Stimulated activated CD8-positive, alpha-beta memory T cell treated with anti-CD3 and anti-CD28 coated beads, Interleukin-4, amount 100 ng/mL, for 24 hours (primary cell): Measurements from ENCODE around the gene ZNF892.
"Not testable (repeated sequence)": the region's sequence is repeated elsewhere in the genome, so short reads cannot be mapped to it uniquely, and the experiment has no call there.

ENCODE experiments used
- DNase-seq: peaks from one replicate; pipeline ENCODE4 v3.0.0-alpha.2; 2020; ENCODE audit warnings: low read depth

ZNF892 gene

DNA sequence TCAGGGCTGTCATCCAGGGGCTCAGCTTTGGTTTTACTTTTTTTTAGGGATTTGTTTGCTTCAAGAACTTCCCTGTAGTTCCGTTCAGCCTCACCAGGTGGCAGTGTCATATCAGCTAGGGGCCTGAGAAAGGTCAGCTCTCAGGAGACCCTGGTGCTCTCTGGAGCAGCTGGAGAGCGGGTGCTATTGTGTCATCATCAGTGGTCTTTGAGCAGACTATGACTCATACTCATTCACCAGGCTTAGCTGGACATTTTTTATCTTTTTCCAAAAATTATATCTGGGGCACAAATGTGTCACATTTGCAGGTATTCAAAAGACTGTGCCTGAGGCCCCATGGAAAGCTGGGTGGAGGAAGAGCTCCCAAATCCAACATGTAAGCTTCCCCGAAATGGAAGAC, 24.4 kb downstream of the ZNF892 start:
- DNase-seq: no peak

DNA sequence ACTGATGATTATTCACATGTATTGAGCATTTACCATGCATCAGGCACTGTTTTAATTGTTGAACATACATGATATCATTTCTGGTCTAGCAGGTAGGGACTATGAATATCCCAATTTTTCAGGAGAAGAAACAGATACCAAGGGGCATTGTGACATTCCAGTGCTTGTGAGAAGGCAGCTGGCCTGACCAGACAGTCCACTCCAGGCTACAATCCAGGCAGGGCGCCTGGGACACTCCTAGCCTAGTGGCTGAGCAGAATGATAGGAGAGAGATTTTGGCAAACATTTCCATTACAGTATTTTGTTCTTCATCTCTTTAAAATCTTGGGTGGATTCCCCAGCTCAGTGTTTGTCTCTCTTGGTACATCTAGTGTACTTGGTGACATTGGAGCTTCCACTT, 24.9 kb downstream of the ZNF892 start:
- no peak for DNase-seq

DNA sequence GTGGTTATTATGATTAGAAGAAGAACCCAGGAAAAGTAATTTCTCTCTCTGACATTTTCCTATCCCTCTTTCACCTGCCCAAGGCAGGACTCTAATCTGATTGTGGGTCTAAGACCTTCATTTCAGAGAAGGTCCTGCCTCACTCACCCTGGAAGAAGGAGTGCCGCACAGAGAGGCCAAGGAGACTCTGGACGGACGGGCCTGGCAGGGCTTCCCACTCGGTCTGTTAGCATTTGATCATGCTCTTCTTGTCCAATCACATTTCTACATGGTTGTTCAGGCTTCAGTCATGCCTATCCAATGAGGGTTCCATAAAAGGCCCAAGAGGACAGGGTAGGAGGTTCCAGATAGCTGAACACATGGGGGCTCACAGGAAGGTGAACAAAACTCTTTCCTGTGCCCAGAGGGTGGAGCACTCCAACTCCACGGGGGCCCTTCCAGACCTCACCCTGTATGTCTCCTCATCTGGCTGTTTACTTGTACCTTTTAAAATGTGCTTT, 27.0 kb downstream of the ZNF892 start:
- no peak for DNase-seq

DNA sequence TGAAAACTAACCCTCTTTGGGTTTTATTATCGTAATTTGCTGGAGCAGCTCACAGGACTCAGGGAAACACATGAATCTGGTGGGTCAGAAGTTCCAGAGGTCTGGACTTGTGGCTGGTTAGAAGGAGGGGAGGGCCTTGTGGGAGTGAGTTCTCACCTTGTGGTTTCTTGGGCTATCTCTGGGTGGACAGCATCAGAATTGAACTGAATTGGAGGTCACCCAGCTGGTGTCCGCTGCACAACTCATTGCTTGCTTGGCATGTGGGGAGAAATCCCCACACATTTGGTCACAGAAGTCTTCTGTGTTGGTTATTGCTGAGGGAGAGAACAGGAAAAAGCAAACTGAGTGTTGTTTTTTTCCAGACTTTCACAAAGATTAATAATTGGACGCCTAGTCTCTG, 27.5 kb downstream of the ZNF892 start:
- DNase-seq: no peak

DNA sequence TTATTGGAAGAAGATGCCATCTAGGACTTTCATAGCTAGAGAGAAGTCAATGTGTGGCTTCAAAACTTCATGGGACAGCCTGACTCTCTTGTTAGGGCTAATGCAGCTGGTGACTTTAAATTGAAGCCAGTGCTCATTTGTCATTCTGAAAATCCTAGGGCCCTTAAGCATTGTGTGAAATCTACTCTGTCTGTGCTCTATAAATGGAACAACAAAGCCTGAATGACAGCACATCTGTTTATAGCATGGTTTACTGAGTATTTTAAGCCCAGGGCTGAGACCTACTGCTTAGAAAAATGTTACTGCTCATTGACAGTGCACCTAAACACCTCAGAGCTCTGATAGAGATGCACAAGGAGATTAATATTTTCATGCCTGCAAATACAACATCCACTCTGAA, 30.8 kb downstream of the ZNF892 start:
- no peak for DNase-seq

DNA sequence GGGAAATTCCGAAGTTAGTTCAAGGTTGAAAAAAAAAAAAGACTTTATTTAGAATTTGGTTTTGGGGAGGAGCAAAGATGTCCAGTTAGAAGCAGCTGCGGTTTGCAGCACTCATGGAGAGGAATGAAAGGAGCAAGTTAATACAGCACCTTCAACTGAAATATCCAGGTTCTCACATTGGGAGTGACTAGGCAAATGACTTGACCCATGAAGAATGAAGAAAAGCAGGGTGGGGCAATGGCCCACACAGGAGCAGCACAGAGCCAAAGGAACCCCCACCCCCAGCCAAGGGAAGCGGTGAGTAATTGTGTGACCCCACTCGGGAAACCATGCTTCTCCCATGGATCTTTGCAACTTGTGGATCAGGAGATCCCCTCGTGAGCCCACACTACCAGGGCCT, 32.8 kb downstream of the ZNF892 start:
- no peak for DNase-seq

DNA sequence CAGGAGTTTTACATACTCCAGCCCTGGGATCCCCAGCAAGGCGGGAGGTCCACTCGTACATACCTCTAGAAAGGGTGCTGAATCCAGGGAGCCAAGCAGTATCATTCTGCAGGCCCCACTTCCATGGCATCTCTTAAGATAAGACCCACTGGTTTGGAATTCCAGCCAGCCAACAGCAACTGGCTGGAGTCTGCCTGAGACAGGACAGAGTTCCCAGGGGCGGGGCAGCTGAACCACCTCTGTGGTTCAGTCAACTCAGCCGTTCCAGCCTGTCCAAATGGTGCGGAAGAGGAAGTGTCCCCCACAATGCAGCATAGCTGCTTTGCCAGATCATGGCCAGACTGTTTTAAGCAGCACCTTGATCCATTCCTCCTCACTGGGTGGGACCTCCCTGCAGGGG, 33.2 kb downstream of the ZNF892 start:
- DNase-seq: no peak

DNA sequence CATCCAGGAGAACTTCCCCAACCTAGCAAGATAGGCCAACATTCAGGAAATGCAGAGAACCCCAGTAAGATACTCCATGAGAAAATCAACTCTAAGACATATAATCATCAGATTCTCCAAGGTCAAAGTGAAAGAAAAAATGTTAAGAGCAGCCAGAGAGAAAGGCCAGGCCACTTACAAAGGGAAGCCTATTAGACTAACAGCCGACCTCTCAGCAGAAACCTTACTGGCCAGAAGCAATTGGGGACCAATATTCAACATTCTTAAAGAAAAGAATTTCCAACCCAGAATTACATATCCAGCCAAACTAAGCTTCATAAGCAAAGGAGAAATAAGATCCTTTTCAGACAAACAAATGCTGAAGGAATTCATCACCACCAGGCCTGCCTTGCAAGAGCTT, 34.8 kb downstream of the ZNF892 start:
- DNase-seq: not testable (repeated sequence)
